AG04449 (cell line): Measurements from ENCODE around the gene LIMCH1.

ENCODE experiments used
- CTCF ChIA-PET: fragments of 350-600 bp; formaldehyde crosslinking; extraction: SDS; loops from one replicate; lab custom pipeline; 2021; ENCODE audit warnings: antibody characterized with exemption; lab: Yijun Ruan, JAX
- POLR2A ChIA-PET: fragments of 400-600, 350-600 bp; formaldehyde crosslinking; extraction: SDS; loops from one replicate; lab custom pipeline; 2020; ENCODE audit warnings: antibody characterized with exemption, inconsistent platforms; lab: Yijun Ruan, JAX
- DNase-seq: peaks from one replicate; pipeline ENCODE4 v3.0.0-alpha.2; 2010; ENCODE audit warnings: low read depth, low spot score
- H3K4me3 ChIP-seq: 2 replicates; pipeline ENCODE4 v1.5.1; 2011; ENCODE audit warnings: low read depth, mild to moderate bottlenecking, control low read depth, low read length
- TF ChIP-seq, protein P1 (sequence below): IDR thresholded peaks from one replicate; pipeline ENCODE4 v1.5.1; 2011; ENCODE audit warnings: mild to moderate bottlenecking, moderate library complexity, low read length, control low read depth, inconsistent platforms; ENCODE audit not compliant: insufficient read depth; ENCODE audit errors: missing control alignments

Gene LIMCH1

DNA sequence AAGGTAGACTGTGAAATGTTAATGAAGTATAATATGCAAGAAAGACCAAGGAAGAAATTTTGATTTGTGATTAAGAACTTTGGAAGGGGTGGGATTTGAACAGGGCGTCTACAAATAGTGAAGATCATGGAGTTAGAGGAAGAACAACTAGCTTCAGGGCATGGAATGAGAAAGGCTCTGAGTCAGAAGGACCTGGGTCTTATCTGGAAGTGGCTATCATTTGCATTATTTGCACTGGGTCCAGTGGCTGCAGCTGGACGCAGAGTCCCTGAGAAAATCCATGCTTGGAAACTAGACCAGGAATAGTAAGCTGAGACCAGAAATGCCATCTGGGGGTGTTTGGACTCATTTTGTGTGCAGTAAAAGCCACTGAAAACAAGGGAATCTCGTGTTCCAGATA, 4.3 kb upstream of the LIMCH1 start:
- TF ChIP-seq, protein P1, sequence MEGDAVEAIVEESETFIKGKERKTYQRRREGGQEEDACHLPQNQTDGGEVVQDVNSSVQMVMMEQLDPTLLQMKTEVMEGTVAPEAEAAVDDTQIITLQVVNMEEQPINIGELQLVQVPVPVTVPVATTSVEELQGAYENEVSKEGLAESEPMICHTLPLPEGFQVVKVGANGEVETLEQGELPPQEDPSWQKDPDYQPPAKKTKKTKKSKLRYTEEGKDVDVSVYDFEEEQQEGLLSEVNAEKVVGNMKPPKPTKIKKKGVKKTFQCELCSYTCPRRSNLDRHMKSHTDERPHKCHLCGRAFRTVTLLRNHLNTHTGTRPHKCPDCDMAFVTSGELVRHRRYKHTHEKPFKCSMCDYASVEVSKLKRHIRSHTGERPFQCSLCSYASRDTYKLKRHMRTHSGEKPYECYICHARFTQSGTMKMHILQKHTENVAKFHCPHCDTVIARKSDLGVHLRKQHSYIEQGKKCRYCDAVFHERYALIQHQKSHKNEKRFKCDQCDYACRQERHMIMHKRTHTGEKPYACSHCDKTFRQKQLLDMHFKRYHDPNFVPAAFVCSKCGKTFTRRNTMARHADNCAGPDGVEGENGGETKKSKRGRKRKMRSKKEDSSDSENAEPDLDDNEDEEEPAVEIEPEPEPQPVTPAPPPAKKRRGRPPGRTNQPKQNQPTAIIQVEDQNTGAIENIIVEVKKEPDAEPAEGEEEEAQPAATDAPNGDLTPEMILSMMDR, result no peak
- CTCF ChIA-PET, result no interaction called here
- no peak overlapping the region for H3K4me3 ChIP-seq

DNA sequence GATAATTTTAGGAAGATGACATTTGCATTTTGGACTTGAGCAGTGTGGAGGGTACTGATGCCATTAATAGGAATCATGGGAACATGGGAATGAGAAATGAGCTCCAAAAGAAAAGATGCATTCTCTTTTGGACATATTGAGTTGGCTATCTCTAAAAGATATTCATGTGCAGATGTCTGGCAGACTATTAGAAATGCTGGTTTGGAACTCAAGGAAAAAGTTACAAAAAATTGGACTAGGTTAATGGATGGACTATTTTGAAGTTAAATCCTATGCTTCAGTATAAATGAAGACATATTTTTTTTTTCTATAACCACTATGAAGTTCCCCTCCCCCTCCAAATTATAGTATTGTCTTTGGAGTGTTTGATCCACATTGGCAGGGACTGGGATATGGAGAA, 3.6 kb upstream of the LIMCH1 start:
- ChIA-PET CTCF (no interaction called here), POLR2A (no interaction called here)
- TF ChIP-seq, protein P1, result no peak
- no peak for DNase-seq
- H3K4me3 ChIP-seq, result no peak overlapping the region

More for the DNA sequence above, 4.3 kb upstream of the LIMCH1 start:
- POLR2A ChIA-PET, result no interaction called here
- no peak for DNase-seq

DNA sequence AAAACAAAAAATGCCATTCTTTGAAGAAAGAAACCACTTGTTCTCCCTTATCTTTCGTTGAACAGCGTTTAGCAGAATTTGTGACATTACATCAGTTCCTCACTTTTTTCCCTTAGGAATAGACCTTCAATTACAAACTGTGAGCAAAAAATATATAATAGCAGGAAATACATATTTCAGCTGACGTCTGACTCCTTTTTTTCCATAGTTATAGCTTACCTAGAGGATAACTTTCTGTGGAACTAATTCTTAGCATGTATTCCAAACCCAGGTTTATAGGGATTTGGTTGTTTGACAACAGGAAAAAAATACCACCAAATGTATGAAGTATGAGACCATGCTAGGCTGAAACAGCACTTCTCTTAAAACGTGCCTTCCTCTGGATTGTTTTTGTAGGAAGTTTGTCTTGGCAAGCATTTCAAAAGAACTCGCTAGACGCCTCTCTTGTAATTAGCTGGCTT, 2.0 kb upstream of the LIMCH1 start:
- H3K4me3 ChIP-seq, result no peak overlapping the region
- POLR2A ChIA-PET, result no interaction called here
- TF ChIP-seq, protein P1, result no peak
- CTCF ChIA-PET, result no interaction called here
- no peak for DNase-seq

DNA sequence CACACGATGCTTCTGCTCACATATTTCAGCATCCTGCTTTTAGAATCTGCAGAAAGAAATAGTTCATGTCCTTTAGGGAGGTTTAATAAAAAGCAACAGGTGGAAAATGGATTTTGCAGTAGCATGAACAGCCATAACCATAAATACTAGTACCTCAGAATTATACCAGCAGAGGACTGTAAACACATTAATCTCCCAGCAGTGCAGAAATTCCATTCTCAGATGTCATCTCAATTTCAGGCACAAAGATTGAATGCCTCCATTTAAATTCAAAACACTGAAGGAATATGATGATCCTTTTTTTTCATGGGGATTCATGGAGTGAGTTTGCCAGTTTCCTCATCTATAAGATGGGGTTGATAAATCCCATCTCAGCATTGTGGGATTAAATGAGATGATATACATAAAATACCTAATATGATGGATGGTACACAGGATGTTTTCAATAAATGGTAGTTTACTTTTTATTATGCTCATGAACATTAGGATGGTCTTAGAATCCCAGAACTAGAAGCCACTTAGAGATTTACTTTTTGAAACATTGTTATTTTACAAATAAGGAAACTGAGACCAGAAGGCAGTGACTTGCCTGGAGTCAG, 566 bp upstream of the LIMCH1 start:
- no peak for DNase-seq
- TF ChIP-seq, protein P1, result no peak

DNA sequence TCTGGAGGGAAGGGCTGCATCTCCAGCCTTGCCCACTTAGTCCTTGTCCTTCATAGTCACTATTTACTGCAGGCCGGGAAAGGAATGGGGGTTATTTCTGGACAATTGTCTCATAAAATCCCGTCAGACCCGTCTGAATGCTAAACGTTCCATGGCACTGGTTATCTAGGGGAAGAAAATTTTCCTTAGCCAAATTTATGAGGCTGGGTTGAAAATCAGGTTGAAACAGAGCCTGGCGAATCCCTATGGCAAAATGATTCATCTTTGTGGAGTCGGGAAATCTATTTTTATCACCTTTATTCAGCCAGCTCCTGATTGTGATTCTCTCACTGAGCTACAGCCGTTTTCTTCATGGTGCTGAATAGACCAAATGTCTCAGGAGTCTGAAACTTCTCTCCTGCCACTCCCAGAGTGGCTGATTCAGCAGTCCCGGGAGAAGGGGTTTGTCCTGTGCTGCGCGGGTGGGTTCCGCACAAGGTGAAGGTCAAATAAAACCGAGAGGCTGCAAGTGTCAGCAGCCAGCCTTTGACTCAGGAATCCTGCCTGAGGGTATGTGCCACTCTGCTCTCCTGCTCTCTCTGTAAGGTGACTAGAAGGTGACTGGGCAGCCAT, 1.0 kb downstream of the LIMCH1 start:
- TF ChIP-seq, protein P1, result no peak
- ChIA-PET CTCF (no interaction called here), POLR2A (no interaction called here)
- H3K4me3 ChIP-seq, result no peak overlapping the region
- DNase-seq, result no peak

More for the DNA sequence above, 566 bp upstream of the LIMCH1 start:
- ChIA-PET POLR2A (no interaction called here), CTCF (no interaction called here)
- H3K4me3 ChIP-seq, result no peak overlapping the region

DNA sequence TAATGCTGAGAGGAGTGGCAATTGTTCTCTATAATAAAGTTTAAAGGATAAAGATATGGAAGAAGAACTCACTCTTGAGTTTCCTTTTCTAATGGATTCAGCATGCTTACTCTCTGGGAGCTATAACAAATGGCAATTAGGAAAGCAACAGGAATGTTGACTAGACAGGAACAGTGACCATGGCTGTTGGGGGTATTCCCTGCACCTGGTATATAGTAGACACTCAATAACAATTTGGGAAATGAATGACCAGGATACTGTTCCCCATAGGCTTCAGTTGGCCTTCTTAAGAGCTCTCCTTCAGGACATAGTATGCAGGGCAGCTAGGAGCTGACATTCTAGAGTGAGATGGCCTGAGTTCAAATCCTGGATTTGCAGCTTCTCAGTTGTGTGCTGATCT, 1.8 kb downstream of the LIMCH1 start:
- no peak overlapping the region for H3K4me3 ChIP-seq
- CTCF ChIA-PET, result no interaction called here
- POLR2A ChIA-PET, result no interaction called here
- DNase-seq, result no peak
- TF ChIP-seq, protein P1, result no peak
